PC-3 (cell line): ENCODE results near the gene PAGR1. TPM values are rescaled to one million over a fixed set of nuclear protein-coding genes. Genes with fewer than 3 reads are reported as not detected.

Experiments
- ATAC-seq: fragments of 200-7000 bp; cut with Tn5 transposase; 2 replicates; pipeline ENCODE4 v1.9.1; 2020; ENCODE audit warnings: mild to moderate bottlenecking, moderate library complexity
- BruUV-seq: library from RNA; stranded (reverse); fragments of 400-500 nt; replicated peaks from 2 replicates; lab custom pipeline; 2021; lab: Mats Ljungman, UMichigan
- CTCF ChIA-PET: fragments of 300-600 bp; sonication (Branson Sonifier 250); formaldehyde crosslinking; loops from one replicate; lab custom pipeline; 2022; ENCODE audit warnings: antibody characterized with exemption; lab: Charles Lee
- POLR2A ChIA-PET: fragments of 300-600 bp; sonication (Branson Sonifier 250); formaldehyde crosslinking; loops from one replicate; lab custom pipeline; 2022; ENCODE audit warnings: antibody characterized with exemption; ENCODE audit not compliant: unreplicated experiment; lab: Charles Lee
- DNase-seq: peaks from one replicate; pipeline ENCODE4 v3.0.0-alpha.2; 2015
- H2AFZ ChIP-seq: fragments of 300-600 bp; sonication (generic); 2 replicates; pipeline ENCODE4 v1.6.0; 2016; ENCODE audit warnings: antibody characterized with exemption, low read length
- H3F3A ChIP-seq: fragments of 300-600 bp; sonication (generic); one replicate; pipeline ENCODE4 v1.6.0; 2017; ENCODE audit warnings: antibody characterized with exemption, low read length, control low read depth, mild to moderate bottlenecking; ENCODE audit not compliant: unreplicated experiment
- H3K27ac ChIP-seq: fragments of 300-600 bp; sonication (generic); 2 replicates; pipeline ENCODE4 v1.5.1; 2016; ENCODE audit warnings: mild to moderate bottlenecking, low read length
- H3K27me3 ChIP-seq: fragments of 300-600 bp; sonication (generic); 2 replicates; pipeline ENCODE4 v1.6.1; 2016; ENCODE audit warnings: low read length, mixed read lengths
- H3K36me3 ChIP-seq: fragments of 300-600 bp; sonication (generic); 2 replicates; pipeline ENCODE4 v1.6.1; 2016; ENCODE audit warnings: low read depth, mixed run types, low read length, mixed read lengths
- H3K4me1 ChIP-seq: fragments of 300-600 bp; sonication (generic); 2 replicates; pipeline ENCODE4 v1.5.1; 2016; ENCODE audit warnings: low read length; ENCODE audit not compliant: insufficient read depth
- H3K4me2 ChIP-seq: fragments of 300-600 bp; sonication (generic); 2 replicates; pipeline ENCODE4 v1.6.0; 2016; ENCODE audit warnings: low read length
- H3K4me3 ChIP-seq: fragments of 300-600 bp; sonication (generic); 2 replicates; pipeline ENCODE4 v1.5.1; 2016; ENCODE audit warnings: mild to moderate bottlenecking, low read length, mixed read lengths
- H3K79me2 ChIP-seq: fragments of 300-600 bp; sonication (generic); 2 replicates; pipeline ENCODE4 v1.6.1; 2017; ENCODE audit warnings: low read length, mixed read lengths
- H3K9ac ChIP-seq: fragments of 300-600 bp; sonication (generic); 2 replicates; pipeline ENCODE4 v1.6.0; 2016; ENCODE audit warnings: mild to moderate bottlenecking, low read length
- H3K9me2 ChIP-seq: fragments of 300-600 bp; sonication (generic); replicated peaks from 2 replicates; pipeline ENCODE4 v1.6.1; 2016; ENCODE audit warnings: mixed run types, low read length, mixed read lengths
- H3K9me3 ChIP-seq: fragments of 300-600 bp; sonication (generic); 2 replicates; pipeline ENCODE4 v1.6.1; 2016; ENCODE audit warnings: low read length, mixed read lengths
- H4K20me1 ChIP-seq: fragments of 300-600 bp; sonication (generic); 2 replicates; pipeline ENCODE4 v1.6.1; 2016; ENCODE audit warnings: low read length, mixed read lengths
- CTCF ChIP-seq: fragments of 300-600 bp; sonication (generic); conservative IDR thresholded peaks from 2 replicates; pipeline ENCODE4 v1.5.1; 2017; ENCODE audit warnings: antibody characterized with exemption, low read depth, mild to moderate bottlenecking, low read length
- EZH2 ChIP-seq: fragments of 300-600 bp; sonication (generic); IDR thresholded peaks from one replicate; pipeline ENCODE4 v1.6.1; 2017; ENCODE audit warnings: antibody characterized with exemption, mild to moderate bottlenecking, low read length; ENCODE audit not compliant: unreplicated experiment
- EZH2phosphoT487 ChIP-seq: fragments of 300-600 bp; sonication (generic); IDR thresholded peaks from 2 replicates; pipeline ENCODE4 v1.6.1; 2018; ENCODE audit warnings: mild to moderate bottlenecking, antibody characterized with exemption, low read length, borderline replicate concordance
- intact Hi-C: fragments of 100-400 bp; cut with micrococcal nuclease; formaldehyde crosslinking; loops from 2 replicates; pipeline ENCODE4 v1.9.0; 2023
- total RNA-seq: library from RNA; depleted of rRNA; stranded (reverse); fragments of >200 nt; gene quantifications from 2 replicates; pipeline ENCODE4 v1.2.3, GENCODE V29; 2014

PAGR1 gene
- total RNA-seq, 1 experiment from 2014 or later, result 53.8 TPM

GRCh38 chr16:29811896-29812665 lies 3.9 kb upstream of the PAGR1 start, which contains the start of gene PRRT2:
TSS of gene PRRT2 (plus strand) at chr16:29812193. CDS start at chr16:29813055, 862 bp downstream.
- Histone ChIP-seq H3K27me3 (no peaks in the 10 kb centered on the region), H3K9me2 (no peaks in the 10 kb centered on the region), H3K9me3 (no peaks in the 10 kb centered on the region), H3K36me3 (no peaks in the 10 kb centered on the region; the same call in 1 of the 2 replicates), H2AFZ (peak within 1 kb of the TSS; percentile 77), H3K9ac (peak within 1 kb of the TSS; percentile 55), H3F3A (no peaks in the 10 kb centered on the region), H3K4me1 (peaks cover 38% of the 10 kb centered on the region), H3K4me3 (peak within 1 kb of the TSS; percentile 83), H3K27ac (peak within 1 kb of the TSS; percentile 61), H3K79me2 (peaks cover 42% of the 10 kb centered on the region), H3K4me2 (peak within 1 kb of the TSS; percentile 97), H4K20me1 (0 out of 2 replicates have a peak, but pooled peaks cover 6% of the 10 kb centered on the region)
- CTCF ChIA-PET, result interaction anchor here (0.6 kb wide), 1 partner anchor 50 kb away, joined by 3 read pairs; no protein-coding TSS in a partner anchor
- POLR2A ChIA-PET, result interaction anchor here (0.5 to 0.6 kb wide), 3 partner anchors 132 to 893 kb away, joined by 3 read pairs; no protein-coding TSS in a partner anchor
- no TSS peak for BruUV-seq
- no peak for TF ChIP-seq EZH2
- no peak for TF ChIP-seq CTCF
- TF ChIP-seq EZH2phosphoT487, result no peak
- ATAC-seq (peak; percentile 0), DNase-seq (peak; percentile 34)
- intact Hi-C loops, result no loop called here

- H3K9me3 ChIP-seq, result no peaks in the 10 kb centered on the region
- no peak overlapping the region for H3K9ac ChIP-seq
- 0 out of 2 replicates have a peak, but pooled peaks cover 6% of the 10 kb centered on the region for H4K20me1 ChIP-seq
- no TSS peak for BruUV-seq
- H3K9me2 ChIP-seq, result no peaks in the 10 kb centered on the region
- no peak overlapping the region for H3K27ac ChIP-seq
- peaks cover 42% of the 10 kb centered on the region for H3K79me2 ChIP-seq
- ChIA-PET POLR2A (interaction anchor here (0.6 kb wide), 1 partner anchor 131 kb away, joined by 3 read pairs; no protein-coding TSS in a partner anchor), CTCF (no interaction called here)
- no peaks in the 10 kb centered on the region for H3K27me3 ChIP-seq
- ATAC-seq (no peak), DNase-seq (no peak)
- TF ChIP-seq EZH2 (no peak), CTCF (no peak), EZH2phosphoT487 (no peak)
- intact Hi-C loops, result no loop called here
- peaks cover 2% of the 10 kb centered on the region for H3F3A ChIP-seq
- no peaks in the 10 kb centered on the region; the same call in 1 of the 2 replicates for H3K36me3 ChIP-seq
- H2AFZ ChIP-seq, result no peak overlapping the region
- peak overlapping the region; percentile 97 for H3K4me2 ChIP-seq
- H3K4me1 ChIP-seq, result peaks cover 42% of the 10 kb centered on the region
- peak overlapping the region; percentile 66 for H3K4me3 ChIP-seq
Measured at GRCh38 chr16:29812754-29813643, 3.0 kb upstream of the PAGR1 start.
